IMR-90 (cell line): ENCODE data around the gene POLA2.

ENCODE experiments used
- BHLHE40 ChIP-seq: fragments of 150-350 bp; IDR thresholded peaks from 2 replicates; pipeline ENCODE4 v1.6.1; 2016; ENCODE audit warnings: mild to moderate bottlenecking, low read depth, low read length
- CTCF ChIP-seq: conservative IDR thresholded peaks from 2 replicates; pipeline ENCODE4 v1.5.1; 2012; ENCODE audit warnings: mild to moderate bottlenecking, low read depth, low read length, improper control_type of control experiment

GRCh38 chr11:65288706-65289536 is 27.2 kb downstream of the POLA2 start:
- TF ChIP-seq CTCF: no peak
- no peak for TF ChIP-seq BHLHE40
